Kidney capillary endothelial cell (primary cell): ENCODE measurements around the gene GFRA3.
"Not testable (repeated sequence)": the region's sequence is repeated elsewhere in the genome, so short reads cannot be mapped to it uniquely, and the experiment has no call there.

Source experiments
- DNase-seq: peaks from one replicate; pipeline ENCODE4 v3.0.0-alpha.2; 2018; ENCODE audit warnings: low spot score

The GFRA3 gene, protein sequence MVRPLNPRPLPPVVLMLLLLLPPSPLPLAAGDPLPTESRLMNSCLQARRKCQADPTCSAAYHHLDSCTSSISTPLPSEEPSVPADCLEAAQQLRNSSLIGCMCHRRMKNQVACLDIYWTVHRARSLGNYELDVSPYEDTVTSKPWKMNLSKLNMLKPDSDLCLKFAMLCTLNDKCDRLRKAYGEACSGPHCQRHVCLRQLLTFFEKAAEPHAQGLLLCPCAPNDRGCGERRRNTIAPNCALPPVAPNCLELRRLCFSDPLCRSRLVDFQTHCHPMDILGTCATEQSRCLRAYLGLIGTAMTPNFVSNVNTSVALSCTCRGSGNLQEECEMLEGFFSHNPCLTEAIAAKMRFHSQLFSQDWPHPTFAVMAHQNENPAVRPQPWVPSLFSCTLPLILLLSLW

DNA sequence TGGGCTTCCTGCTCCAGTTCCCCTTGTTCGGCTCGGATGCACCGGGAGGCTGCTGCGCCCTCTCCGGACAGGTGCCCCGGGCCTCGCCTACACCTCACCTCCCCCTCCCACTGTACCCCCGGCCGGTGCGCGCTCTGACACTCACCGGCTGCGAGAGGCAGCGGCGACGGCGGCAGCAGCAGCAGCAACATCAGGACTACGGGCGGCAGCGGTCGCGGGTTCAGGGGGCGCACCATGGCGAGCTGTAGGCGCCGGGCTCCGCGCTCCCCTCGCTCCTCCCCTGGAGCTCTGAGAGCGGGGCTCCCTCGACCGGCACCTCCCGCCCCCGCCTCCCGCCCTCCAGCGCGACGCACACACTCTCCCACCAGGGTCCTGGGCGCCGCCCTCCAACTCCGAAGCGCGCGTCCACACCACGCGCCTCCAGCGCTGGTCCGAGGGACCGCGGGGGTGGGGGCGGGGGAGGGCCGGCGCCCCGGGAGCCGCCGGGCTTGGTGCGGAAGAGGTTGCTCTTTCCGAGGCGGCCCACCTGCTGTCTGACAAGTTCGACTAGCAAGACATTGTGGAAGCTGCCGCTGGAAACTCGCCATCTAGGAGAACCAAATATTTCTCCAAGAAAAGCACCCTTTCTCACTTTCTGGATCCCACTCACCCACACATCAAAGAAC, at the start of gene GFRA3:
TSS of gene GFRA3 (minus strand) at position 433 of the 665 bp plus-strand sequence. CDS start at position 236, 197 bp downstream.
- no peak for DNase-seq

- not testable (repeated sequence) for DNase-seq
Observed at GRCh38 chr5:138318211-138318610, 43.8 kb upstream of the GFRA3 start.

- no peak for DNase-seq
Observed at GRCh38 chr5:138316355-138316754, 41.9 kb upstream of the GFRA3 start.

DNA sequence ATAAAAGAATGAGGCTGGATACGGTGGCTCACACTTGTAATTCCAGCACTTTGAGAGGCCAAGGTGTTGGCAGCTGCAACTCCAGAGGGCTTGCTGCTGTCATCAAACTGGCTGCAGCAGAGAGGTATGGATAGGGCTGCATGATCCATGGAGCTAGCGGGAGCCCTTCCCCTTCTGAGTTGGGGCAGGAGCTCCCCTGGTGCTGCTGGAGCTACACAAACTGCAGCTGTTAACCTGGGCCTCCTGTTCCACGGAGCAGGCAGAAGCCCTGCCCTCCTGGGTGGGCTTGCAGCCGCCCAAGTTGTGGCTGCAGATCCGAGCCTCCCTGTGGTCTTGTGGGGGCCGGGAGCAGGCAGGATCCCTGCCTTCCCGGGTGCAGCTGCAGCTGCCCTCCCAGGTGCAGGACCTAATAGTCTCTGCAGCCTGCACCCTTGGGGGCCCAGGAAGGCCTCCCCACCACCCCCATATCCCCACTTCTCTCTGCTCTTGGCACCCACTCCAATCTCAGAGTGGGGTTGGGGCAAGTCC, 41.4 kb upstream of the GFRA3 start:
- DNase-seq, result no peak

- DNase-seq, result no peak
Observed at GRCh38 chr5:138305797-138306196, 31.4 kb upstream of the GFRA3 start.

DNA sequence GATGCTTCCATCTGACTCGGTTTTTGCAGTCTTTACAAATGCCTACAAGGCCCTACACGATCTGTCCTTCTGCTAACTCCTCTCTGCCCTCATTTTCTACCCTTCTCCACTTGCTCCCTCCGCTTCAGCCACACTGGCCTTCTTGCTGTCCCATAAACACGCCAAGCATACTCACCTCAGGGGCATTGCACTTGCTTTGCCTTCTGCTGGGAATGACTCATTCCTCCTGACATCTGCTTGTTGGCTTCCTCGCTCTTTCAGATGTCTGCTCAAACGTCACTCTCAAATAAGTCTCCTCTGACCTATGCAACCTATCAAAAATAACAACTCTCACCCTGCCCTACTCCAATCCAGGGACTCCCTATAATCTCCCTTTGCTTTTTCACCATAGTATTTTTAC, 29.0 kb upstream of the GFRA3 start:
- no peak for DNase-seq

- DNase-seq, result no peak
Observed at GRCh38 chr5:138289296-138289695, 14.9 kb upstream of the GFRA3 start.

DNA sequence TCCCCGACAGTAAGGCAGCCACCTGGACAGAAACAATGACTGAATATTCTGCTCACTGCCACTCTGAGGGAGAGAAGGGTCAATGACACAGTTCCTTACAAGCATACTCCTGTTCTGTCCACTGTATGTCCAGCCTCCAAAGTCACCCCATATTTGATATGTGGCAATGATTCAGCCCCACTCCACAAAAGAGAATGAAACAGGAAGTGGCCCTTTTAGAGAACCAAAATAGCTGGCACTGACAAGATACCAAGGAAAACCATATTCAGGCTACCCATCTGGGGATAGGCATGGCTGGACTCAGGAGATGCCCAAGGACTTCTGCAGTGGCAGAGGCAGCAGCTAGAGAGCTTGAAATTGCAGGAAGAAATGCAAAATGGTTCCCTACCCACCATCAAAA, 12.8 kb upstream of the GFRA3 start:
- DNase-seq, result no peak

GRCh38 chr5:138282920-138283742, 8.7 kb upstream of the GFRA3 start:
- peak; percentile 48 for DNase-seq

DNA sequence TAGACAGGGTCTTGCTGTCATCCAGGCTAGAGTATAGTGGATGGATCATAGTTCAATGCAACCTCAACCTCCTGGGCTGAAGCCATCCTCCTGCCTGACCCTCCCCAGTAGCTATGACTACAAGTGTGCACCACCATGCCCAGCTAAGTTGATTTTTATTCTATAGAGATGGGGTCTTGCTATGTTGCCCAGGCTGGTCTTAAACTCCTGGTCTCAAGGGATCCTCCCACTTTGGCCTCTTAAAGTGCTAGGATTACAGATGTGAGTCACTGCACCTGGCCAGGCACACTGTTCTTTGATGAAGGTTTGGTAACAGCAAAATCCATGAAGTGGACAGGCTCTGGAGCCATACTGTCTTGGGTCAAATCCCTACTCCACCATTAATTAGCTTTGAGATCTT, 6.5 kb upstream of the GFRA3 start:
- no peak for DNase-seq

- DNase-seq, result no peak
Observed at GRCh38 chr5:138276402-138277054, 2.1 kb upstream of the GFRA3 start.

DNA sequence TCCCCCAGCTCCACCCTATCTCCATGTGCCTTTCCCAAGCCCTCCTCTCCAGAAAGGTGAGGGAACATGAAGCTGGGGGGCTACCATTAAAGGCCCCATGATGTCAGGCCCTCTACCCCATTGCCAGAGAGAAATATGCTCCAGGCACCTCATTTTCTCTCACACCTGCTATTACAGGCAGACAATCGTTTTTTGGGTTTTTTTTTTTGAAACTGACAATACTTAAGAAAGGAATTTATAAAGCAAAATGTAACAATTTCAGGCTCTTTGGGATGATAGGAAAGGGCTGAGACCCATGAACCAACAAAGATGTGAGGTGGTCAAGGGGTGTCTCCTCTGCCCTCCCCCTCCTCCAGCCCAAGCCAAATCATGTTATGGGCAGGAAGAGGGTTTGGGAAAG, 1.5 kb upstream of the GFRA3 start:
- no peak for DNase-seq

GRCh38 chr5:138275379-138275782, 960 bp upstream of the GFRA3 start:
- no peak for DNase-seq

DNA sequence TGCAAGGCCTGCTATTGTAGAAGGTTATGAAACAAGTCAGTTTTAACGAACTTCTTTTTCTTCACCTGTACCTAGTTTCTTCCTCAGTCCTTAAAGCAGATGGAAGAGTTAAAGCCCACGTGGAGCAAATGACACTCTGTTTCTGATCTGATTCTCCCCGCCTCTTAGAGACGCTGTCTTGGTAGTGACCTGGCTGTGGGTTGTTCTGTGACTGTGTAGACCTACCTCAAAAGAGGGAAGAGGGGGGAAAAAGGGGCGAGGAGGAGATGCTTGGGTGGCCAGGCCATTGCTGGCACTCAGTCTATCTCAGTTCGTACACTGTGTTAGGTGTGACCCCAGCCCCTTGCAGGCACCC, 610 bp downstream of the GFRA3 start:
- no peak for DNase-seq

DNA sequence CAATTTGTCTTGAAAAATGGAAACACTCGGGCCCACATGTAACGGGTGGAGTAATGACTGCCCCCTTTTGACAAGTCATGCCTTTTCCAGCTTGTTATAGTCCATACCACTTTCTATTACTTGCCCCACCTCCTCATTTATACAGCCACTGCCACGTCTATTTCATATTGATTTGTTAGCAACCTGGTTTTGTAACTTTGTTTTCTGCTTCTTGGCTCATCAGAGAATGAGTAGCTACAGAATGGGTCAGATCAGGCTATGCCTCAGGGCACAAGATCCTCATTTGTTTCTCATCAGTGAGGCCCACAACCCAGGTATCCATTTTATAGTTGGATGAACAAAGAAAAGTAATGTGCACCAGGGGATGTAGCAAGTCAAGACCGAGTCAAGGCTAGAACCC, 1.7 kb downstream of the GFRA3 start:
- DNase-seq, result no peak

DNA sequence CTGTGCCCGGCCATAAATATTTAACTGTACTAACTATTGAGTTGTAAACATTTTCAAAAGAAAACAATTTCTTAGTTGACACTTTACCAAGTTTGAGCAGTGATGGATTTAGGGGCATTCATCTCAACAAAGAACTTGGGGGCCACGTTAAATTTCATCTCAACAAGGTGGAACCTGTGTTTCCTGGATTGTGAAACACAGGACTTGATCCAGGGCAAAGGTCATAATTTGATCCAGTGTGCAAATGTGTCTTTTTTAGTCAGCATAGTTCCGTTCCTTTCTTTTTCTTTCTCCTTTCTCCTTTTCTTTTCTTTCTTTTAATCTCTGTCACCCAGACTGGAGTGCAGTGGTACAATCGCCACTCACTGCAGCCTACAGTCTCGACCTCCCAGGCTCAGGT, 3.1 kb downstream of the GFRA3 start:
- DNase-seq, result no peak

- DNase-seq, result no peak
Observed at GRCh38 chr5:138264183-138264582, 10.2 kb downstream of the GFRA3 start.

GRCh38 chr5:138263581-138263980, 10.8 kb downstream of the GFRA3 start:
- DNase-seq, result no peak

GRCh38 chr5:138258704-138259292, 15.6 kb downstream of the GFRA3 start:
- DNase-seq, result peak; percentile 74

- DNase-seq, result no peak
Observed at GRCh38 chr5:138257583-138257982, 16.8 kb downstream of the GFRA3 start.

DNA sequence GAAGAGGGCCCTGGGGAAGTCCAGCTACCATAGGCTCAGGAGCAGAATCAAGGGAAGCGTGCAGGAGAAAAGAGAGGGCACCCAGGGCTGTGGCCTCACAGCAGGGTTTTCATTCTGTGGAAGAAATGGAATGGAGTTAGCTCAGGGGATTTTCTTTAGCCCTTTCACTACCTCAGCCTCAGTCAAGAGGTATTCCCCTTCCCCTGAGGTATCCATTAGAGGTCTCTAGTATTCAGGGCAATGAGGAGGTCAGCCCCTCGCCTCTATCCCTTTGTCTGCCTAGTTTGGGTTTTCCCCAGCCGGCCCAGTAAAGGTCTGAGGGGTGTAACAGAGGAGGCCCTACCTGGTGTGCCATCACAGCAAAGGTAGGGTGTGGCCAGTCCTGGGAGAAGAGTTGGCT, 21.5 kb downstream of the GFRA3 start:
- DNase-seq, result no peak

DNA sequence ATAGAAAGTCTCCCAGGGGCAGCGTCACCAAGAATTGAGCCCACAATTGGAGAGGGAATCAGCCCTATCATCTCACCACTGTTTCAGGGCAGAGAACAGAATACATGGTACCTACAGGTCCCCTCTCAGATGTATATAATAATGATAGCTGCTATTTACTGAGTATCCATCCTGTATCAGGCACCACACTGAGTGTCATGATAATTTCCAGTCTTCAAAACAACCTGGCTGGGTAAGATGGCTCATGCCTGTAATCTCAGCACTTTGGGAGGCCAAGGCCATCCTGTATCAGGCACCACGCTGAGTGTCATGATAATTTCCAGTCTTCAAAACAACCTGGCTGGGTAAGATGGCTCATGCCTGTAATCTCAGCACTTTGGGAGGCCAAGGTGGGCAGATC, 26.6 kb downstream of the GFRA3 start:
- not testable (repeated sequence) for DNase-seq
